HG03175 (cell line): ENCODE data around the gene KATNB1.
"Not testable (repeated sequence)": the region's sequence is repeated elsewhere in the genome, so short reads cannot be mapped to it uniquely, and the experiment has no call there.

Experiments
- ATAC-seq: cut with Tn5 transposase; IDR thresholded peaks from one replicate; pipeline ENCODE4 v1.9.1; 2021; ENCODE audit warnings: mild to moderate bottlenecking, moderate library complexity; ENCODE audit not compliant: unreplicated experiment

Gene KATNB1

GRCh38 chr16:57766714-57767348, 31.3 kb downstream of the KATNB1 start:
- ATAC-seq: no peak

GRCh38 chr16:57769541-57770145, 34.1 kb downstream of the KATNB1 start:
- ATAC-seq: no peak

- ATAC-seq: no peak
Observed at GRCh38 chr16:57770361-57770760, 34.8 kb downstream of the KATNB1 start.

GRCh38 chr16:57771141-57771785, 35.7 kb downstream of the KATNB1 start:
- ATAC-seq: no peak

DNA sequence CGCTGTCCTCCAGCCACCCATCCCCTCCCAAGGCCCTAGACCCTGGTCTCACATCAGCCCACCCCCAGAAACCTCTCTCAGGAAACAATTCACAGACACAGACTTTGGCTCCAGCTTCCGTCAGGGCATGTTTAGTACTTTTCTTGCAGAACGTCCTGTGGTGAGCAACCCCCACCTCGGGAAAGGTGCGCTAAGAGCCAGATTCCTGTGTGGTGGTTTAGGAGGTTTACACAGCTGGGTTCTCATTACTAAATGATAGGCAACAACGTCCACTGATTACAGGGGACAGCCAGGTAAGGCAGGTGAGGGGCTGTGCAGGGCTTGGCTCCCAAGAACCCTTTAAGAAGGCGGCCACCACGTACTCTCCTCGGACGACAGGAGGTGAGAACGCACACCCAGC, 37.4 kb downstream of the KATNB1 start:
- no peak for ATAC-seq

GRCh38 chr16:57773655-57774295, 38.2 kb downstream of the KATNB1 start:
- no peak for ATAC-seq

DNA sequence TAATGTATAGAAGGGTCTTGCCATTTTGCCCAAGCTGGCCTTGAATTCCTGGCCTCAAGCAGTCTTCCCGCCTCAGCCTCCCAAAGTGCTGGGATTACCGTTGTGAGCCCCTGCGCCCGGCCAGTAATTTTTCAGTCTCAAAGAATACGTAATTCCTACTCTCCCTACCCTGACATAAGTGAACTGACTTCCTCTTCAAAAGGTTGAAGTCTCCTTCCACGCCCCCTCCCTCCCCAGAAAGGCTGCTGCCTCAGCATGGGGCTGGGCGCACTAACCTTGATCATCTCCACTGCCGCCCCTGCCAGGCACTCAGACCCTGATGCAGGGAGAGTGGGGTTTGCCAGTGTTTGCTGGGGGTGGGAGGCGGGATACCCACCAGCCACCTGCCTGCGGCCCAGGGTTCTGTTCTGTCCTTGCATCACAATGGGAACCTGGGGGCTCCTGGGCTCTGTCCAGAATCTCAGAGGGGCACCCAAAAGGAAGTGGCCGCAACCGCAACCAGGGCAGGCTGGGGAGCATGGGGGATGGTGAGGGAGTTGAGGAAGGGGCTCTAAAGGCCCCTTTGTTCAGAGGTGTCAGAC, 39.2 kb downstream of the KATNB1 start:
- no peak for ATAC-seq

DNA sequence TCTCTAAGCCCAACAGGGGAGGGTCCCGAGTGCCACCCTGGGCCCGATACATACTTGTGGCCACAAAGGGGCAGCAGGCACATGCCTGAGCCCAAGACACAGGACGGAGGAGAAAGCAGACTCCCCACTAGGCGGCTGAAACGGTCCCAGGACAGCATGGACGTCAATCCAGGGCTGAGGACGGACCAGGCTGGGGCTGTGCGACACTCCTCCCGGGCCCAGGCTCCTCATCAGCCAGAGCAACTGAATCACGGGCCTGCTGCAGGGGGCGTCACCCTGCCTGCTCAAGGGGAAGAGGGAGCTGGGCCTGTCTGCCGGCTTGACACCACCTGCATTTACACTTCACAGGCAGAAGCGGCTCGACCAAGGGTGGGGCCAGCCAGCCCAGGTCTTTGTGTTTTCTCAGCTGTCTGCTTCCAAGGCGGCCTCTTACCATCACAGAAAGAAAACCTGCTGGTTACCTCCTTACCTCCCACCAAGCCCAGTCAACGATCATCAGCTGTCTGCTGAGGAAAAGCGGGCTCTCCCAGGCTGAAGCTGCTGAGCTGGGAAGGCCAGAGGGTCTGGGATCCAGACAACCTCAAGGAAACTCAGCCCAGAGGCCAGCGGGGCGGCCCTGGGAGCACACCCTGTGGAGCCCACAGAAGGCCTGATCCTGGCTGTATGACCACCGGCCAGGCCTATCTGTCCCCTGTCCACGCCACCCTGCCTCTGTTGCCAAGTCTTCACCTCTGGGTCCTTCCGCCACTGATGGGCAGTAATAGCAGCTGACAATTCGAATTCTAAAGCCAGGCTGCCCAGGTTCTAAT, 40.3 kb downstream of the KATNB1 start:
- ATAC-seq: no peak

DNA sequence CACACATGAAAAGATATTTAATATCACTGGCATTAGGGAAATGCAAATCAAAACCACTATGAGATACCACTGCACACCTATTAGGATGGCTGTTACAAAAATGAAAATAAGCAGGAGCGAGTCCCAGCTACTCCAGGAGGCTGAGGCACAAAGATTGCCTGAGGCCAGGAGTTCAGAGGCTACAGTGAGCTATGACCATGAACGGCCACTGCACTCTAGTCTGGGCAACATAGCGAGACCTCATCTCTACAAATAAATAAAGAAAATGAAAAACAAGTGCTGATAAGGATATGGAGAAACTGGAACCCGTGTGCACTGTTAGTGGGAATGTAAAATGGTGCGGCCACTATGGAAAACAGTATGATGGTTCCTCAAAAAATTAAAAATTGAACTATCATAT, 43.1 kb downstream of the KATNB1 start:
- no peak for ATAC-seq

DNA sequence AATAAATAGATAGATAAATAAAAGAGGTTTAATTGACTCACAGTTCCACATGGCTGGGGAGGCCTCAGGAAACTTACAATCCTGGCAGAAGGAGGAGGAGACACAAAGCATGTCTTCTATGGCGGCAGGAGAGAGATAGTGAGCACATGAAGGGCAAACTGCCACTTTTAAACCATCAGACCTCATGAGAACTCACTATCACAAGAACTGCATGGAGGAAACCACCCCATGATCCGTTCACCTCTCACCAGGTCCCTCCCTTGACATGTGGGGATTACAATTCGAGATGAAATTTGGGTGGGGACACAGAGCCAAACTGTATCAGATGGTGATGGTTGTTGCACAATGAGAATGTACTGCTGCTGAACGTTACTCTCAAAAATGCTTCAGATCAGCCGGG, 44.3 kb downstream of the KATNB1 start:
- ATAC-seq: not testable (repeated sequence)

- no peak for ATAC-seq
Observed at GRCh38 chr16:57781349-57781740, 45.8 kb downstream of the KATNB1 start.

DNA sequence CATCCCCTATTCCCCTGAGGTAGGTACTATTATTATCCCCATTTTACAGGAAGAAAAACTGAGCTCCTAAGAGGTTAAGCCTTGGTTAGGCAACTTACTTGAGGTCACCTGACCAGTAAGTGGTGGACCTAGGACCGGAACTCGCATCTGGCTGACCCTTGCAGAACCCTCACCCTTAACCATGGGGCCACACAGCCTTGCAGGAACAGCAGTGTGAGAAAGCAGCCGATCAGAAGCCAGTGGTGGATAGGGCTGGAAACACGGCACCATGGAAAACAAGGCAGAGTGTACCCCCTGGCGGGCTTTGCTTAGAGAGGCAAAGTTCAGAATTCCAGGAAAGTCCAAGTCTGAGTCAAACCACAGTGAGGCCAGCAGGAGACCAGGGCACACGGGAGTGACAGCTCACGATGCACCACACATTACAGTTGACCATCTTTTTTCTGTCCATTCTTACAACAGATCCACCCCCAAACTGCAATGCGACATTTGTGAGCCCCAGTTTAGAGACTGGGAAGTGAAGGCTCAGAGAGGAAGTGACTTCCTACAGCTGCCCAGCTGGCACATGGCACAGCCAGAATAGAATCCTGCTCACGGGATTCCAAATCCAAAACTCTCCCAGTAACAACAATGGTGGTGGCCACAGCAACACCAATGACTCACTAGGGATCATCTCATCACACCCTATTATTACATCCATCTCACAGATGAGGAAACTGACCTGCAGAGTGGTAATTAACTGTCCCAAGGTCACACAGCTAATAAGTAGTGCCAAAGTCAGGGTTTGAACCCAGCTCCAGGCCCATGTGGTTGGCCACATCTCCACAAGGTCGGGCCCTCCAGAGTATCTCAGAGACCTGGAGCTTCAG, 46.4 kb downstream of the KATNB1 start:
- ATAC-seq: no peak

GRCh38 chr16:57782607-57783055, 47.1 kb downstream of the KATNB1 start:
- ATAC-seq: not testable (repeated sequence)

- ATAC-seq: no peak
Observed at GRCh38 chr16:57783116-57783515, 47.5 kb downstream of the KATNB1 start.

DNA sequence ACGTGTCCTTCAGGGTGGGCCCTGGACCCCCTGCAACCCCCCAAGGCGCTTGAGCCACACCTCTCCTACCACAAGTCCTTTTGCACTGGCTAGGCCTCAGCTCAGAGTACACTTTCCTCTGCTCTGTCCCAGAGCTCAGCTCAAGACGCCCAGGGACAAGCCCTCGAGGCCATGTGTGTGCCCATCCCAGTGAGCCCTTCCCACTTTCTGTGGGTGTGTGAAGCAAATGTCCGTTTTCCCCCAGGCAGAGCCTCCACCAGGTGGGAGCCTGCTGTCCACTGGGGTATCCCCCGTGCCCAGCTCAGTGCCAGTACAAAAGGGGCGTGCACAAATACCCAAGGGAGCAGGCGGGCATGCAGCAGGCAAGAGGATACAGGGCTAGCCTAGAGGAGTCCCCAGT, 48.3 kb downstream of the KATNB1 start:
- no peak for ATAC-seq

- ATAC-seq: no peak
Observed at GRCh38 chr16:57784334-57784733, 48.8 kb downstream of the KATNB1 start.

DNA sequence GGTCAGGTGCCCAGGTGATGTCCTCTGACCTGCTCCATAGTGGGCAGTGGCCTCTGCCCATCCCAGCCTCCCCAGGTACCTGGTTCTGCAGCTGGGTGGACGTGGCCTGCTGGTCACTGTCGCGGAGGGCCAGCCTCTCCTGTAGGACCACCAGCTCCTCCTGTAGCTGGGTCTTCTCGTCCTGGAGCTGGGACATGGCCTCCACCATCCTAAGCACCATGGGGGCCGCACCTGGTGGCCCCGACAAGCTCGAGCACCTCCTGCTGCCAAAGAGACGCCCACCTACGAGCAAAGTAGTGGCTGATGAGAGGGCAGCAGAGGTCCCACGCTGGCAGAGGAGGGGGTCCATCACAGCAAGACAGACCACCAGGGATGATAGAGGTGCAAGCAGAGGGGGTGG, 49.8 kb downstream of the KATNB1 start:
- ATAC-seq: no peak

DNA sequence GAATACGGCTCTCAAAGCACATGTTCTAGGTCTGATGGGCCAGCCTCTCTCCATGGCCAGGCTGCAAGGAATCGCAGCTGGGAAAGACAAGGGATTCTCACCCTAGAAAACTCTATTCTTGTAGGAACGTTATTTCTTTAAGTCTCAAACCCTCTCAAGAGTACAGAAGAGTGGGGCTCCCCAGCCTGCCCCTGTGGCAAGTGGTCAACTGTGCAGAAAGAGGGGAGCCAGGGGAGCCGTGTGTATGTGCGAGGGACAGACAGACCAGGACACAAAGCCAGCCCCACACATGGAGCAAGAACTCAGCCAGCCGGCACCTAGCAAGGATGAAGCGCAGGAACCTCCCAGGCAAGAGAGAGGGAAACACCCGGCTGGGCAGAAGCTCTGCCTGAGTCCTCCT, 50.4 kb downstream of the KATNB1 start:
- no peak for ATAC-seq

- ATAC-seq: no peak
Observed at GRCh38 chr16:57786632-57787518, 51.3 kb downstream of the KATNB1 start.
